Smooth muscle cell of the brain vasculature (primary cell): ENCODE measurements around the gene R3HDML.

Source experiments
- DNase-seq: peaks from one replicate; pipeline ENCODE4 v3.0.0-alpha.2; 2012; ENCODE audit warnings: low read depth, low spot score

Gene R3HDML

DNA sequence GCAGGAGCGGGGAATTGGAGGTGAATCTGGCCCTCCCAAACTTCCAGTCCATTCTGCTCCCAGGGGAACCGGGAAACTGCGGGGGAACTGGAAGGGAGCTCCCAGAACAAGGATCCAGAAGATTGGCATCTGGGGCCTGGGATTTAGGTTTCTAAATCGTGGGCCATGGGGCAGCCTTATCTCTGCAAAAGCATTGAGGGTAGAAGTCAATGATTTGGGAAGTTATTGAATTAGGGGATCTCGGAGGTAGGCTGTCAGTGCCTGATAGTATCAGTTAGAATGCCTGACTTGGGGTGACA is 63.8 kb downstream of the R3HDML start:
- no peak for DNase-seq
